Central memory CD8-positive, alpha-beta T cell (primary cell): ENCODE measurements around the gene COPS9.

ENCODE experiments used
- ATAC-seq: fragments of 150-1000 bp; cut with Tn5 transposase; replicated peaks from 2 replicates; pipeline ENCODE4 v1.10.0; 2022; ENCODE audit warnings: mild to moderate bottlenecking, moderate FRiP score, moderate number of reproducible peaks; ENCODE audit not compliant: poor library complexity, severe bottlenecking; ENCODE audit errors: extremely low read depth
- DNase-seq, 2 donors: peaks; one replicate each; pipeline ENCODE4 v3.0.0; 2021; ENCODE audit warnings: low spot score in 2 of 2
- H3K27ac Mint-ChIP-seq: one replicate; pipeline ENCODE4 v1.8.0; 2022; ENCODE audit warnings: low read depth, mild to moderate bottlenecking, moderate library complexity, mixed read lengths
- H3K27me3 Mint-ChIP-seq: one replicate; pipeline ENCODE4 v1.8.0; 2022; ENCODE audit warnings: mixed read lengths
- H3K36me3 Mint-ChIP-seq: one replicate; pipeline ENCODE4 v1.8.0; 2022; ENCODE audit warnings: mild to moderate bottlenecking, moderate library complexity, mixed read lengths; ENCODE audit not compliant: insufficient read depth
- H3K4me1 Mint-ChIP-seq: one replicate; pipeline ENCODE4 v1.8.0; 2022; ENCODE audit warnings: mixed read lengths
- H3K4me3 Mint-ChIP-seq: one replicate; pipeline ENCODE4 v1.8.0; 2022; ENCODE audit warnings: mild to moderate bottlenecking, moderate library complexity, mixed read lengths
- H3K9me3 Mint-ChIP-seq: one replicate; pipeline ENCODE4 v1.8.0; 2022; ENCODE audit warnings: mixed read lengths

Gene COPS9

GRCh38 chr2:240170883-240171282 lies 34.8 kb upstream of the COPS9 start:
- H3K9me3 Mint-ChIP-seq, result no peaks in the 10 kb centered on the region
- no peak overlapping the region for H3K27ac Mint-ChIP-seq
- H3K27me3 Mint-ChIP-seq, result peaks cover 55% of the 10 kb centered on the region
- ATAC-seq (no peak), DNase-seq (no peak)
- no peaks in the 10 kb centered on the region for H3K4me1 Mint-ChIP-seq
- H3K4me3 Mint-ChIP-seq, result no peak overlapping the region
- H3K36me3 Mint-ChIP-seq, result no peaks in the 10 kb centered on the region

- no peaks in the 10 kb centered on the region for H3K9me3 Mint-ChIP-seq
- DNase-seq (no peak), ATAC-seq (no peak)
- H3K36me3 Mint-ChIP-seq, result peaks cover 1% of the 10 kb centered on the region
- H3K4me1 Mint-ChIP-seq, result no peaks in the 10 kb centered on the region
- no peak overlapping the region for H3K4me3 Mint-ChIP-seq
- H3K27ac Mint-ChIP-seq, result no peak overlapping the region
- peaks cover 50% of the 10 kb centered on the region for H3K27me3 Mint-ChIP-seq
Observed at GRCh38 chr2:240170354-240170735, 34.2 kb upstream of the COPS9 start.

DNA sequence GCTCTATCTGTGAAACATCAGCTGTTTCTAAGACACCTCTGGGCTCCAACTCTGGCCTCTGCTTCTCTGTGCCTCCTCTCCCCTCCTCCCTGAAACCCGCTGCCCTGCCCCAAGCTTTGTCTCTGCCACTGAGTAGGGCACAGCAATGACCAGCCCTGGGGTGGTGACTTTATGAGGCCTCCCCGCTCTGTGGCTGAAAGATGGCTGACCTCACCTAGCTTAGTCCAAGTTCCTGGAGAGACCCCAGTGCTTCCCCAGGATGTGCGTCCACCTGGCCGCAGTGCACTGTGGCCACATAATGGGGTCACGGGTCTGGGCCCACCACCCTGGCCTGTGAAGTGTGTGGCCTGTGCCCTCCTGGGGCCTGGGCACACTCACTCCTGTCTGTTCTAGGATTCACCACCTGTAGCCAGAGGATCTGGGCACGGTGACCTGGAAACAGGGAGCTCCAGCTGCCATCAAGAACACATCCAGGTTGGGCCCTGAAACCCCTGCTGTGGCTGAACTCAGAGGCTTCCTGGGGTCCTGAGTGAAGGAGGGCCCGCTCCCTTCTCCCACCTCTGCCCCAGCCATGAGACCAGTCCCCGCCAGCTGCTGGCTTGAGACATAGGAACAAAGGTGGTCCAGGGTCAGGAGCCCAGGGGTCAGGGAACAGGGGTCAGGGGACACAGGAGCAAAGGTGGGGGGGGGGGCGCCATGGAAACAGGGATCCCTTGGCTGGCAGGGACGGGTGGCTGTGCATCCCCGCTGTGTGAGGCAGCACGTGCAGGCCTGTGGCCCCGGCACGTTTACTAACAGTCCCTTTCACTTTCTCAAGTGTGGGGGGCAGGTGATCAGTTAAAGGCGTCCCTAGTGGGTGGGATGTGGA lies 33.6 kb upstream of the COPS9 start:
- Mint-ChIP-seq H3K36me3 (peaks cover 2% of the 10 kb centered on the region), H3K27me3 (peaks cover 47% of the 10 kb centered on the region), H3K27ac (no peak overlapping the region)

DNA sequence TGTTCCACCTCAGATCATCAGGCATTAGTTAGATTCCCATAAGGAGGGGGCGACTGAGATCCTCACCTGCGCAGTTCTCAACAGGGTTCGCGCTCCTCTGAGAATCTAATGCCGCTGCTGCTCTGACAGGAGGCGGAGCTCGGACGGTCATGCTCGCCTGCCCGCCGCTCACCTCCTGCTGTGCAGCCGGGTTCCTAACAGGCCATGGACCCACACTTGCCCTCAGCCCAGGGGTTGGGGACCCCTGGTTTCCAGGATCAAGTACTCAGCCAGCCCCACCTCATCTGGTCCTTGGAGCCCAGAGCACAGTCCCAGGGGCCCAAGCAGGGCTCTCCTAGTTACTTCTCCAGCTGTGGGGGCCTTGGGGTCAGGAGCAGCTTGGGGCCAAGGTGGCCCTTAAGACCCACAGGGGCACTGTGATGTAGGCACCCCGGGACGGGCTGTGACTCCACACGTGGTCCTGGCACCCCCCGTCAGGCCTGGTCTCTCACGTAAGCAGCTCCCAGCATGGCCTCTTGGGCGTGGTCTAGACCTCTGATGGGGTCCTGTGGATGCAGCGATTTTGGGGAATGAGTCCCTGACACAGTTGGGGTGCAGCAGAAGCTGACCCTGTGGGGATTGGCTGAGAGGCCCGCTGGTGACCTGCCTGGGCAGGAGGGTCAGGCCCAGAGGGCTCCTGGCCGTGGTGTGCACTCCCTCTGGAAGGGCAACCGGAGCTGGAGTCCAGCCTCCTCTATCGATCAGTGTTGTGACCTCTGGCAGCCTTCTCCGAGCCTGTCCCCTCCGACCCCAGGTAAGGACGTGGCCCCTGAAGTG lies 32.6 kb upstream of the COPS9 start:
- H3K36me3 Mint-ChIP-seq, result peaks cover 2% of the 10 kb centered on the region
- DNase-seq, result no peak
- H3K4me3 Mint-ChIP-seq, result no peak overlapping the region
- H3K27ac Mint-ChIP-seq, result no peak overlapping the region
- H3K27me3 Mint-ChIP-seq, result peaks cover 47% of the 10 kb centered on the region
- ATAC-seq, result no peak
- H3K4me1 Mint-ChIP-seq, result no peaks in the 10 kb centered on the region
- H3K9me3 Mint-ChIP-seq, result no peaks in the 10 kb centered on the region

More for the DNA sequence above, 33.6 kb upstream of the COPS9 start:
- Mint-ChIP-seq H3K4me1 (no peaks in the 10 kb centered on the region), H3K4me3 (no peak overlapping the region), H3K9me3 (no peaks in the 10 kb centered on the region)
- no peak for DNase-seq
- no peak for ATAC-seq

- ATAC-seq, result no peak
- peaks cover 2% of the 10 kb centered on the region for H3K36me3 Mint-ChIP-seq
- peaks cover 47% of the 10 kb centered on the region for H3K27me3 Mint-ChIP-seq
- H3K27ac Mint-ChIP-seq, result no peak overlapping the region
- H3K9me3 Mint-ChIP-seq, result no peaks in the 10 kb centered on the region
- H3K4me1 Mint-ChIP-seq, result no peaks in the 10 kb centered on the region
- no peak overlapping the region for H3K4me3 Mint-ChIP-seq
- DNase-seq, result no peak
Observed at GRCh38 chr2:240168041-240168440, 31.9 kb upstream of the COPS9 start.

DNA sequence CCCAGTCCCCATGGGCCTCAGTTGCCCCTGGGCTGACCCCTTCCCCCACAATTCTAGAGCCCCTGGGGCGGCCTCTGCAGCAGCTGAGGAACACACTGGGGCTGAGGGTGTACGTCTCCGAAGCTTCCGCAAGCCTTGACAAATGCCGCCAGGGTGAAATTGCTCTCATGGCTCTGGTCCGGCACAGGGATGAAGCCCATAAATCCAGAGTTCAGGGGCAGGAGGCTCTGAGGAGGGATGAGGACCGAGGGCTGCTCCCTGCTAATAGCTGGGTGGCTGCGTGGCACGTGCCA lies 31.4 kb upstream of the COPS9 start:
- no peak for ATAC-seq
- Mint-ChIP-seq H3K9me3 (no peaks in the 10 kb centered on the region), H3K27ac (no peak overlapping the region), H3K4me1 (no peaks in the 10 kb centered on the region), H3K27me3 (peaks cover 52% of the 10 kb centered on the region), H3K36me3 (peaks cover 2% of the 10 kb centered on the region), H3K4me3 (no peak overlapping the region)
- DNase-seq, result no peak

GRCh38 chr2:240166761-240167587 lies 30.9 kb upstream of the COPS9 start:
- peaks cover 2% of the 10 kb centered on the region for H3K36me3 Mint-ChIP-seq
- no peak overlapping the region for H3K27ac Mint-ChIP-seq
- no peak for ATAC-seq
- DNase-seq, result no peak
- no peaks in the 10 kb centered on the region for H3K4me1 Mint-ChIP-seq
- H3K4me3 Mint-ChIP-seq, result no peak overlapping the region
- H3K9me3 Mint-ChIP-seq, result no peaks in the 10 kb centered on the region
- H3K27me3 Mint-ChIP-seq, result peaks cover 58% of the 10 kb centered on the region

GRCh38 chr2:240166191-240166590 lies 30.1 kb upstream of the COPS9 start:
- H3K27me3 Mint-ChIP-seq, result peaks cover 56% of the 10 kb centered on the region
- no peak overlapping the region for H3K4me3 Mint-ChIP-seq
- DNase-seq, result no peak
- H3K36me3 Mint-ChIP-seq, result peaks cover 2% of the 10 kb centered on the region
- no peaks in the 10 kb centered on the region for H3K4me1 Mint-ChIP-seq
- no peaks in the 10 kb centered on the region for H3K9me3 Mint-ChIP-seq
- no peak overlapping the region for H3K27ac Mint-ChIP-seq
- ATAC-seq, result no peak

GRCh38 chr2:240165661-240166060 lies 29.6 kb upstream of the COPS9 start:
- H3K27ac Mint-ChIP-seq, result no peak overlapping the region
- no peaks in the 10 kb centered on the region for H3K4me1 Mint-ChIP-seq
- ATAC-seq, result no peak
- H3K36me3 Mint-ChIP-seq, result peaks cover 2% of the 10 kb centered on the region
- no peaks in the 10 kb centered on the region for H3K9me3 Mint-ChIP-seq
- no peak overlapping the region for H3K4me3 Mint-ChIP-seq
- H3K27me3 Mint-ChIP-seq, result peaks cover 51% of the 10 kb centered on the region
- no peak for DNase-seq

DNA sequence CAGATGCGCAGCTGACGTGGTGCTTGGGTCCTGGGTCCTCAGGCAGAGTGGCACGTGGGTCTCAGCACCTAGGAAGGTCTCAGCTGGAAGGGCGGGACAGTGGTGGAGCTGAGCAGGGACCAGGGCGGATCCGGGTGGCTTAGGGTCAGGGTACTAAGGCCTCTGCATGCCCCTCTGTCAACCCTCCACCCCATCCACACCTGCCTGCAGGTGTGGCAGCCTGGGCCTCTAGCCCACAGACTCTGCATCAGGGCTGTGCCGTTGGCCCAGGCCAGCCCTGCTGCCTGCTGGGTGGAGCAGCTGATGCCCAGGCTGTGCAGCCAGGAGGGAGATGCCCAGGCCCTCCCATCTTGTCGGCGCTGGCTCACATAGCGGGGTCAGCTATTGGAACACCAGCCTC lies 28.9 kb upstream of the COPS9 start:
- DNase-seq (no peak), ATAC-seq (no peak)
- H3K4me3 Mint-ChIP-seq, result no peak overlapping the region
- no peaks in the 10 kb centered on the region for H3K9me3 Mint-ChIP-seq
- peaks cover 51% of the 10 kb centered on the region for H3K27me3 Mint-ChIP-seq
- peaks cover 2% of the 10 kb centered on the region for H3K36me3 Mint-ChIP-seq
- H3K4me1 Mint-ChIP-seq, result no peaks in the 10 kb centered on the region
- no peak overlapping the region for H3K27ac Mint-ChIP-seq

GRCh38 chr2:240164586-240164985 lies 28.5 kb upstream of the COPS9 start:
- DNase-seq (no peak), ATAC-seq (no peak)
- H3K27ac Mint-ChIP-seq, result no peak overlapping the region
- no peak overlapping the region for H3K4me3 Mint-ChIP-seq
- peaks cover 2% of the 10 kb centered on the region for H3K36me3 Mint-ChIP-seq
- H3K4me1 Mint-ChIP-seq, result no peaks in the 10 kb centered on the region
- peaks cover 48% of the 10 kb centered on the region for H3K27me3 Mint-ChIP-seq
- H3K9me3 Mint-ChIP-seq, result no peaks in the 10 kb centered on the region

DNA sequence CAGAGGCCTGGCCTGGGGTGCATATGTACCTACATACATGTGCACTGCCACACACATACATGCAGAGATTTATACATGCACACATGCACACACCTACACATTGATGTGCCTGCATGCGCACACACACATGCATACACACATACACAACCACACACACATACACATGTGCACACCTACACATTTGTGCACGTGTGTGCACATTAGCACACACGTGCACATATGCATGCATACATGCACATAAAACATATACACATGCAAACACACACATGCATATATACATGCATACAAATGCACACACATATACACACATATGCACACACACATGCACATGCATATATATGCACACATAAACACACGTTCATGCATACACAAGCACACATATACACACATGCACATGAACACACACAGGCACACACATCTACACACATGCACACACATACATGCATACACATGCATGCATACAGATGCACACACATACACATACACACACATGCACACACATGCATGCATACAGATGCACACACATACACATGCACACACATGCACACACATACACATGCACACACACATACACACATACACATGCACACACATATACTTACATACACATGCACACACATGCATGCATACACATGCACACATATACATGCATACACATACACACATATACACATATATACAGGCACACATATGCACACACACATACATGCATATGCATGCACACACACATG lies 27.9 kb upstream of the COPS9 start:
- Mint-ChIP-seq H3K4me3 (no peak overlapping the region), H3K27ac (no peak overlapping the region), H3K27me3 (peaks cover 42% of the 10 kb centered on the region), H3K4me1 (no peaks in the 10 kb centered on the region), H3K9me3 (no peaks in the 10 kb centered on the region), H3K36me3 (peaks cover 2% of the 10 kb centered on the region)
- DNase-seq, result no peak
- no peak for ATAC-seq
